ENCODE results near the gene TNRC6C.
"Not testable (repeated sequence)": the region's sequence is repeated elsewhere in the genome, so short reads cannot be mapped to it uniquely, and the experiment has no call there.

The TNRC6C gene

GRCh38 chr17:78113804-78114785, 155.6 kb downstream of the TNRC6C start:
- no peak for DNase-seq

- DNase-seq: no peak
Measured at GRCh38 chr17:78114831-78115723, 156.6 kb downstream of the TNRC6C start.

- DNase-seq: not testable (repeated sequence)
Measured at GRCh38 chr17:78115803-78116202, 157.3 kb downstream of the TNRC6C start.

- DNase-seq: no peak
Measured at GRCh38 chr17:78116411-78116810, 157.9 kb downstream of the TNRC6C start.

GRCh38 chr17:78117027-78117981, 158.8 kb downstream of the TNRC6C start:
- no peak for DNase-seq

- DNase-seq: no peak
Measured at GRCh38 chr17:78118801-78119241, 160.3 kb downstream of the TNRC6C start.

GRCh38 chr17:78120537-78120936, 162.0 kb downstream of the TNRC6C start:
- no peak for DNase-seq

GRCh38 chr17:78120971-78121800, 162.7 kb downstream of the TNRC6C start:
- no peak for DNase-seq

GRCh38 chr17:78121801-78122215, 163.3 kb downstream of the TNRC6C start:
- no peak for DNase-seq

GRCh38 chr17:78122216-78122930, 163.9 kb downstream of the TNRC6C start:
- no peak for DNase-seq

GRCh38 chr17:78122931-78123249, 164.4 kb downstream of the TNRC6C start:
- DNase-seq: no peak

- DNase-seq: no peak
Measured at GRCh38 chr17:78123258-78123929, 164.9 kb downstream of the TNRC6C start.

- no peak for DNase-seq
Measured at GRCh38 chr17:78124081-78124835, 165.8 kb downstream of the TNRC6C start.

- DNase-seq: no peak
Measured at GRCh38 chr17:78124836-78125137, 166.3 kb downstream of the TNRC6C start.

GRCh38 chr17:78125138-78125913, 166.8 kb downstream of the TNRC6C start:
- no peak for DNase-seq

- no peak for DNase-seq
Measured at GRCh38 chr17:78125976-78126894, 167.7 kb downstream of the TNRC6C start.

- no peak for DNase-seq
Measured at GRCh38 chr17:78126895-78127238, 168.4 kb downstream of the TNRC6C start.

Measured in activated CD4-positive, alpha-beta T cell treated with anti-CD3 and anti-CD28 coated beads for 4 hours (primary cell).